ENCODE results near the gene LIME1.

LIME1 gene

GRCh38 chr20:63751471-63752271 lies 15.2 kb downstream of the LIME1 start:
- DNase-seq: no peak

DNA sequence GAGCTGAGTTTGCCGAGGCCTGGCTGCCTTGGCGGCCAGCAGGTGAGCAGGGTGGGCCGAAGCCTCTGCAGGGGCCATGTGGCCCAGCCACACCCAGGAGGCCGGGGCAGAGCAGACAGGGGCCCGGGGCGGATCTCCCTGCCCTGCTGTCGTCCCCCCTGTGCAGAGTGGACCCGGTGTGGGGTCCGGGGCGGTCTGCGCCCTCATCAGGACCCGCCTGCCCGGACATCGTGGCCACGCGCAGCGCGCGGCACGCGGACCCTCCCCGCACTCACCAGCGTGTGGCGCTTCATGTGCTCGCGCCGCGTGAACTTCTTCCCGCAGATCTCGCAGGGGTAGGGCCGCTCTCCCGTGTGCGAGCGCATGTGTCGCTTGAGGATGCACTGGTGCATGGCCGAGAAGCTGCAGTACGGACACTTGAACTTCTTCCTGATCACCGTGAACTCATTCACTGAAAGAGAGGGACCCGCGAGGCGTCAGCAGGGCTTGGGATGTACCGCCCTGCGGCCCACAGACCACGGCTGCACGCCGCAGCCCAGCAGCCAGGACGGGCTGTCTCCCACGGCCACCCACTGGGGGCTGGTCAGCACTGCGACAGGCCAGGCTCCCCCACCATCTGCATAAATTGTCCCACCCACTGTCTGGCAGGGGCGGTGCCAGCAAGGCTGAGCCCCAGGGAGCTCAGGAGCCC lies 16.1 kb downstream of the LIME1 start:
- DNase-seq: no peak

- no peak for DNase-seq
These were observed 16.9 kb downstream of the LIME1 start for GRCh38 chr20:63753381-63753780.

- DNase-seq: no peak
These were observed 17.5 kb downstream of the LIME1 start for GRCh38 chr20:63754008-63754407.

DNA sequence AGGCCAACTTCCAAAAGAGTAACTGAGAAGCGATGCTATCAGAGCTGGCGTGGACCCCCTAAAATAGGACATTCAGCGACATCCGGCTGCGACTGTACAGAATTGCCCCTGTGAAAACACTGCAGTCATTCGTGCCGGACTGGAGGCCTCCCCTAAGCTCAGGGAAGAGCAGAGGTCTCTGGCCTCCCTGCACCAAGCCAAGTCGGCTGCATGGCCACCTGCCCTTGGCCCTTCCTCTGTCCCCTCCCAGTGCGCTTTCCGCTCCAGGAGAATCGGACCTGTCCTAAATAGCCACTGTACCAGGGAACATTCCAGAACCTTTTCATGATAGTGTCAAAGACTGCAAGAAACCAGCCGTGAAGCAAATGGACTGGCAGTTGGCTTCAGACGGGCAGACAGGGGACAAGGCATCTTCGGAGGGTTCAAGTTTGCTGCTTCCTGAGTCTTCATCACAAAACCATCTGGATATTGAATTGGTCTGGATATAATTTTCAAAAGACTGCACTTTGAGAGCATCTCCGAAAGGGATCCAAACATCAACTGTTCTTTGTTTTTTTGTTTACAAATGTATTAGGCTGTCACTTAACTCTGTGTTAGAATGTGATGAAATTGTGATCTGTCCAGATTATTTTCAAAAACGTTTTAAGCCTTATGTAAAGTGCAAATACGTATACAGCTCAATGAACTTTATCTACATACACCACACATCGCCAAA lies 19.6 kb downstream of the LIME1 start:
- DNase-seq: no peak

GRCh38 chr20:63756648-63756991 lies 20.2 kb downstream of the LIME1 start:
- no peak for DNase-seq

GRCh38 chr20:63758152-63758551 lies 21.7 kb downstream of the LIME1 start:
- no peak for DNase-seq

DNA sequence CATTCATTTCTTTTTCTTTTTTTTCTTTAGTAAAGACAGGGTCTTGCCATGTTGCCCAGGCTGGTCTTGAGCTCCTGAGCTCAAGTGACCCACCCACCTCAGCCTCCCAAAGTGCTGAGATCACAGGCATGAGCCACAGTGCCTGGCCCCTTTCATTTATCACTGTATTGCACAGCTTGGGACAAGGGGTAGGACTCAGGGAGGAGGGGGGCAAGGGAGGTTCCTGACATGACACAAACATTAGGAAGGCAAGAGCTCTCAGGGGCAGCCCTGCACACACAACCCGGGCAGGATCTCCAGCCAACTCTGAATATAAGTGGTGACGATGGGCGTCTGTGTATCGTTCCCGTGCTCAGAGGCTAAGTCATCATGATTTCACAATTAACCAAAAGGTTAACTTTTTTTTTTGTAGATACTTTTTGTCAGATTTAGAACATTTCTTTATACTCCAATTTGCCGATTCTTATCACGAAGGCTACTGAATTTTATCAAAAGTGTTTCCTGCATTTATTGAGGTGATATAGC lies 23.0 kb downstream of the LIME1 start:
- DNase-seq: no peak

GRCh38 chr20:63765082-63765873 lies 28.8 kb downstream of the LIME1 start:
- DNase-seq: no peak

- DNase-seq: no peak
These were observed 29.4 kb downstream of the LIME1 start for GRCh38 chr20:63765902-63766301.

DNA sequence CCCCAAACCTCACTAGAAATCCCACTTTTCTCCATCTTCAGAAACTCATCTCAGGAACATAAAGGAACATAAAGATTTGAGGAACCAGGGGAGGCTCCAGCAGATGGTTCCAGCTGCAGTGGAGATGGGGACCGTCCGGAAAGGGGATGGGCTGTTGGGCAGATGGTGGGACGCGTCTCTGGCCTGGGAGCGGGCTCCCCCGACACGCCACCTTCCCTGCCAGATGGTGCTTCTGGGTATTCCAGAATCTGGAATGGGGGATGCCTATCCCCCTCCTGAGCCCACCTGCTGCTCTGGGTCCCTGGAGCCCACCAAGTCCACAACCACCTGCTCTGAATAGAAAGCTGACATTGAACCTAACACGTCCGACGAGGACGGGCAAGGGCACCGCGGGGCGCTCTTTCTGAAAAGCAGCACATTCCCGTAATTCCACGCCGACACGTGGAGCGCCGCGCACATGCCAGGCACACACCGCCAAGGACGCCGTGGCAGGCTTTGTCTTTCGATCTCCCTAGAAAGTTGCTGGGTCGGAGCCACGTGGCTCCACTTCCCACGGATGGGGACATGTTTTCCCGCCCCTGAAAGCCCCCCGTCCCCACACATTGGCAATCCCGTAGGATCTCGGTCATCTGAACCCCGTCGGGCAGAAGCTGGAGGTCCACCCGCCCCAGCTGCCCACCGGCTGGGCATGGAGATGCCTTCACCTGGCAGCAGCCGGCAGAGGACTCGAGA lies 30.4 kb downstream of the LIME1 start:
- no peak for DNase-seq

- DNase-seq: no peak
These were observed 31.0 kb downstream of the LIME1 start for GRCh38 chr20:63767456-63767855.

GRCh38 chr20:63767886-63768285 lies 31.4 kb downstream of the LIME1 start:
- DNase-seq: no peak

GRCh38 chr20:63768591-63769515 lies 32.4 kb downstream of the LIME1 start:
- no peak for DNase-seq

DNA sequence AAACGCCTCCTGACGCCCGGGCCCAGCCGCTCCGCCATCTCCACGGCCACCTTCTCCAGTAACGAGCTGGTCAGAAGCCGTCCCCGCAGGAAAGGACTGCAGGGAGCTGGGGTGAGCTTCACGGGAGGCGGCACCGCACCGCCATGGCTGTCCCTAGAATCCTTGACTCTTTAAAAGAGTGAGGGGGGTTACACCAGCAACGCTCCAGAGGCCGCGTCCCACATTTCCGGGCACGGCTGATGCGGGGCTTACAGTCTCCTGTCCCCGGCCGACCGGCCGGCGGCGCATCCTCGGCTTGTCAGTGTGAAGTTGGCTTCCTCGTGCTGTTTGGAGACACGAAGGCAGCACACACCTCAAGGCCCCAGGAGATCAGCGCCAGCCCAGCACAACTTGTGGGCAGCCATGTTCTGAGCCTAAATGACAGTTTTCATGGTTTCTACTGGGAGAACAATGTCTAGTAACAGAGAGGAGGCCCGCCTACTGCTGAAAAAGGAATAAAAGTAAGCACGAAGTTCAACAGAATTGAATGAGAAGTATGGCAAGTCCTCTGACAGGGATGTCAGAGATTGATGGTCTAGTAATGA lies 33.5 kb downstream of the LIME1 start:
- DNase-seq: no peak

- DNase-seq: no peak
These were observed 34.7 kb downstream of the LIME1 start for GRCh38 chr20:63771046-63771707.

GRCh38 chr20:63772781-63773518 lies 36.5 kb downstream of the LIME1 start:
- DNase-seq: no peak

DNA sequence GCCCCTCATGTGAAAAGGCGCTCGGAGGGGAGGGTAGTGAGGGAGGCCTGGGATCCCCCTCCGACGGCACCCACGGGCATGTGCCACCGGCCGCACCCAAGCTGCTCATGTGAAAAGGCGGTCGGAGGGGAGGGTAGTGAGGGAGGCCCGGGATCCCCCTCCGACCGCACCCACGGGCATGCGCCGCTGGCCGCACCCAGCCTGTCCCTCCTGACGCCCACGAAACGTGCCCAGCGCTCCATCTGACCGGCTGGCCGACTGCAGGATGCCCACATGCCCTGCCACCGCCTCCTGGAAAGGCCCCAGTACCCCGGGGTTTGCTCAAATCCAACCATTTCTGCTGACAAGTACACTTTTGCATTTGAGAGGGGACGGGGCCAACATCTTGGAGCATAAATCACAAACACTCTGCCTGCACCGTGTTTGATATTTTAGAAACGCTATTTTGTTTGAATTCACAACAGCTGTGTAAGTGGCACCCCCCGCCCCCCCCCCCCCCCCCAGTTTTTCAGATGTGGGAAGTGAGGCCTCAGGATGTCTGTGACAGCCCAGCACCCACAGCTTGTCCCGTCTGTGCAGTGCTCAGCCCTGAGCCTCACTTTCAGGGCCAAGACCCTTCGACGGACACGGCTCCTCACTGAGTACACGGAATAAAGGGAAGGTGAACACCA lies 37.2 kb downstream of the LIME1 start:
- no peak for DNase-seq

- DNase-seq: no peak
These were observed 37.8 kb downstream of the LIME1 start for GRCh38 chr20:63774306-63774705.
